Fibroblast of skin of right biceps (primary cell): Measurements from ENCODE around the gene PRDX5.

ENCODE experiments used
- DNase-seq: peaks from one replicate; pipeline ENCODE4 v3.0.0-alpha.2; 2013

The PRDX5 gene

DNA sequence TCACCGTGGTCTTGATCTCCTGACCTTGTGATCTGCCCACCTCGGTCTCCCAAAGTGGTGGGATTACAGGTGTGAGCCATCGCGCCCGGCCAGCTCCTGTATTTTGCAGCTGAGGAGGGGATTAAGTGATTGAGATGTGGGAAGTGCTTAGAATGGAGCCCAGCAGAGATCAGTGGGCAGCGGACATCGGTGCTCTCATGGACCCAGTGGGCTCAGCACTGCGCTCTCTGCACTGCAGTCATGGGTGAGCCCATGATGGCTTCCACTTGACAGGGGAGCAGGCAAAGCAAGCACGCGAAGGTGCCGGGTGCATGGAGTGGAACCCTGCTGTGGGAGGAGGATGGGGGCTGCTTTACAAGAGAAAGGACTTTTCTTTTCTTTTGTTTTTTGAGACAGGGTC is 13.0 kb downstream of the PRDX5 start:
- DNase-seq: no peak

- peak; percentile 83 for DNase-seq
These were observed 13.8 kb downstream of the PRDX5 start for GRCh38 chr11:64331569-64332371.

DNA sequence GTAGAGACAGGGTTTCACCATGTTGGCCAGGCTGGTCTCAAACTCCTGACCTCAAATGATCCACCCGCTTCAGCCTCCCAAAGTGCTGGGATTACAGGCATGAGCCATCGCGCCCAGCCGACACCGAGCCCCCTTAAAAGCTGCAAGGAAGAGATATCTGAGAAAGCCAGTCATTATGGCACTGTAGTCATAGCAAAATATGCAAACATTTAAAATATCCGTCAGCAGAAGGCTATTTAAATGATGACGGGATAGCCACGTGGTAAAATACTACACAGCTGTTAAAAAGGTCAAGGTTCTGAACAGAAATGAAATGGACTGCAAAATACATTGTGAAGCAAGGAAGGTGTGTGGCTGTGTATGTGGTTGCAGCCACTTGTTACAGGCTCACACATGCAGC is 15.6 kb downstream of the PRDX5 start:
- no peak for DNase-seq

- DNase-seq: peak; percentile 97
These were observed 17.1 kb downstream of the PRDX5 start for GRCh38 chr11:64334764-64335735.

DNA sequence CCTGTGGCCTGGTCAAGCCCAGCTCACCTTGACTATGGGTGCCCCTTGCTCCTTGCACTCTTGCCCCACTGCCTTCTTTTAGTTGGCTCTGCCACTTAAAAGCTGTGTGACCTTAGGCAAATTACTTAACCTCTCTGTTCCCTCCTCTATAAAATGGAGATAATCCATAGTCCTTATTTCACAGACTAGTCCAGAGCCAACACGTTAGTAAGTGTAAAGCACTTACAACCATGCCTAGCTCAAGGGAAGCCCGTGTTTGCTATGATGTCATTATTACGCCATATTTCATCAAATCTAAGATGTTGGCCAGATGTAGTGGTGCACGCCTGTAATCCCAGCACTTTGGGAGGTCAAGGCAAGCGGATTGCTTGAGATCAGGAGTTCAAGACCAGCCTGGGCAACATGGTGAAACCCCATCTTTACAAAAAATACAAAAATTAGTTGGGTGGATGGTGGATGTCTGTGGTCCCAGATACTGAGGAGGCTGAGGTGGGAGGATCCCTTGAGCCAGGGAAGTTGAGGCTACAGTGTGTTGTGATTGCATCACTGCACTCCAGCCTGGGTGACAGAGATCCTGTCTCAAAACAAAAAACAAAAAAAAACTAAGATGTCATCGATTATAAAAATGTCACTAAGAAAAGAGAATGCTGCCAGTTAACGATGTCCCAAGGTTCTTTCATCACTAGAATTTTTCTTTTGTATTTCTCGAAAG is 19.8 kb downstream of the PRDX5 start:
- no peak for DNase-seq

- no peak for DNase-seq
These were observed 20.8 kb downstream of the PRDX5 start for GRCh38 chr11:64338716-64339115.

- DNase-seq: no peak
These were observed 21.4 kb downstream of the PRDX5 start for GRCh38 chr11:64339286-64339685.

DNA sequence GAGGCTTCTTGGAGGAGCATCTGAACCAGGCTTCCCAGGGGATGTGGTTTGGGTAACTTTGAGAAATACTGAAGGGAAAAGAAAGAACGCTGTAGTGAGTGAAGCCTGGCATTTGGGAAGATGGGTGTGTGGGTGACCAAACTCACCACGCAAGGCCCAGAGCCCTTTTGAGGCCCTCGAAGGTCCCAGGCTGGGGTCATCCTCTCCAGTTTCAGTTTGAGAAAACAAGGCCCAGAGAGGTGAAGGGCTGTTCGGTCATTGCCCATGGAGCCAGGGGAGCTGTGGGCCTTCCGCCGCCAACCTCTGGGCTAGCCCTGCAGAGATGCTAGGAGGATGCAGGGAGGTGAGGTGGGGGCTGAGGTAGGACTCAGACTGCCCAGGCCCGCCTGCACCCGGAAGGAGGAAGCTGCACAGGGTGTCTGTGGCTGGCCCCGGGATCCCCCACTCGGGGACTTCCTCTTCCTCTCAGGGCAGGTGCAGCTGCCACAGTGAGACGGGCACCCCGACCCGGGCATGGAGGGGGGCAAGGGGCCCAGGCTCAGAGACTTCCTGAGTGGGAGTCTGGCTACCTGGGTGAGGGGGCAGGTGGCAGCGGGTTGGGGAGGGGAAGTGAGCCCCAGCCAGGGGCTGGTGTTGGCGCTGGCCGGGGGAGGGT is 22.0 kb downstream of the PRDX5 start, which contains the start of gene CCDC88B:
Gene CCDC88B, plus strand, starts transcription at position 451 of the 655 bp plus-strand sequence. Its CDS starts 63 bp downstream, at position 514.
- no peak for DNase-seq

DNA sequence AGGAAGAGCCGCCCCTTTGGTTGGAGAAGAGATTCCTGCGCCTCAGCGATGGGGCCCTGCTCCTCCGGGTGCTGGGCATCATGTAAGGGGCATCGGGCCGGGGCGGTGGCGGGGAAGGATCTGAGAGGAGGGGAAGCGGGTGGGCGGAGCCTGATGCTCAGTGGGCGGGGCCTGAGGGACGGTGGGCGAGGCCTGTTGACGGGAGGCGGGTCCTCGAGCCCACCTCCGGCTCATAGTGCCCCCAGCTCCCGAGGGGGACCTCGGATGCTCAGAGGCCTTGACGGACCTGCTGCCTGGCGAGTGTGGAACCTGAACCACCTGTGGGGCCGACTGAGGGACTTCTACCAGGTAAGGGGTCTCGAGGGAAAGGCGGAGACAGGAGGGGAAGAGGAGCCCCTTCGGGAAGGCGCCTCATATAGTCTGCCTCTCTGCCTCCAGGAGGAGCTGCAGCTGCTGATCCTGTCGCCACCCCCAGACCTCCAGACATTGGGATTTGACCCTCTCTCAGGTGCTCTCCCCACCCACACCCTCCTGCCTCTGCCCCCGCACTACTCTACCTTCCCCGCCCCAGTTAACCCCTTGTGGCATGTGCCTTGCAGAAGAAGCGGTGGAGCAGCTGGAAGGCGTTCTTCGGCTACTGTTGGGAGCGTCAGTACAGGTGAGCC is 22.9 kb downstream of the PRDX5 start:
- no peak for DNase-seq

DNA sequence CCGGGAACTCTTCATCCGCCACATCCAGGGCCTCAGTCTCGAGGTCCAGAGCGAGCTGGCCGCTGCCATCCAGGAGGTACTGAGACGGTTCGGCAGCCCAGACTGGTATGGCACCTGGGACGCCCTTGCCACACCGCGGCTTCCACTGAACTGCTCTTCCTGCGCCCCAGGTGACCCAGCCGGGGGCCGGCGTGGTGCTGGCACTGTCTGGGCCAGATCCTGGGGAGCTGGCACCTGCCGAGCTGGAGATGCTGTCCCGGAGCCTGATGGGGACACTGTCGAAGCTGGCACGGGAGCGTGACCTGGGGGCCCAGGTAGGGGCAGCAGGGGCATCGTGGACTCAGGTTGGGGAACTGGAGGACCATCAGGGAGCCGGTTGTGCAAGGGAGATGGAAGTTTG is 23.5 kb downstream of the PRDX5 start:
- DNase-seq: no peak

DNA sequence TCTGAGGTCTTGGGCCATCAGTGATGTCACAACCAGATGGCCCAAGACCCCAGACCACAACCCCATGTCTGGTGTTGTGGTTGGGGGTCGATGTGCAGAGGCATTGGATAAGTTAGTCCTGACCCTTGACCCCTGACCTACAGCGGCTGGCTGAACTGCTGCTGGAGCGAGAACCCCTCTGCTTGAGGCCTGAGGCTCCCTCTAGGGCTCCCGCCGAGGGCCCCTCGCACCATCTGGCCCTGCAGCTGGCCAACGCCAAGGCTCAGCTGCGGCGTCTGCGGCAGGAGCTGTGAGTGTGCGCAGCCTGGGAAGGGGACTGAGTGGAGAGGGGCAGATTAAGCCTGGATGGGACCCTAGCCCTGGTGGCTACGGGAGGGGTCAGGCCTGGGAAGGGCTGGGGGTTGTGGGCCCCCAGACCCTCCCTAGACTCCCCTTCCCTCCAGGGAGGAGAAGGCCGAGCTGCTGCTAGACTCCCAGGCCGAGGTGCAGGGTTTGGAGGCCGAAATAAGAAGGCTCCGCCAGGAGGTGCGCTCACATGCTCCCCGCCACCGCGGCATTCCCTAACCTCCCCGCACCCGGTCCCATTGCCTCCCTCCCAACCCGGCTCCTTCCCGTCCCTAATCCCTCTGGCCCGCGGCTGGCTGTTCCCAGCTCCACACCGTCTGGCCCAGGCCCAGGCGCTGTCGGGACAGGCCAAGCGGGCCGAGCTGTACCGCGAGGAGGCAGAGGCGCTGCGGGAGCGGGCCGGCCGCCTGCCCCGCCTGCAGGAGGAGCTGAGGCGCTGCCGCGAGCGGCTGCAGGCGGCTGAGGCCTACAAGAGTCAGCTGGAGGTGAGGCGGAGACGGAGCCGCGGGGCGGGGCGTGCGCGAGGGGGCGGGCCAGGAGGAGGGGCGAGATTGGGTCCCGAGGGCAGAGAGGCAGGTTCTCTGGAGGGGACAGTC is 24.2 kb downstream of the PRDX5 start:
- peak; percentile 87 for DNase-seq

- DNase-seq: no peak
These were observed 25.2 kb downstream of the PRDX5 start for GRCh38 chr11:64342869-64343745.

DNA sequence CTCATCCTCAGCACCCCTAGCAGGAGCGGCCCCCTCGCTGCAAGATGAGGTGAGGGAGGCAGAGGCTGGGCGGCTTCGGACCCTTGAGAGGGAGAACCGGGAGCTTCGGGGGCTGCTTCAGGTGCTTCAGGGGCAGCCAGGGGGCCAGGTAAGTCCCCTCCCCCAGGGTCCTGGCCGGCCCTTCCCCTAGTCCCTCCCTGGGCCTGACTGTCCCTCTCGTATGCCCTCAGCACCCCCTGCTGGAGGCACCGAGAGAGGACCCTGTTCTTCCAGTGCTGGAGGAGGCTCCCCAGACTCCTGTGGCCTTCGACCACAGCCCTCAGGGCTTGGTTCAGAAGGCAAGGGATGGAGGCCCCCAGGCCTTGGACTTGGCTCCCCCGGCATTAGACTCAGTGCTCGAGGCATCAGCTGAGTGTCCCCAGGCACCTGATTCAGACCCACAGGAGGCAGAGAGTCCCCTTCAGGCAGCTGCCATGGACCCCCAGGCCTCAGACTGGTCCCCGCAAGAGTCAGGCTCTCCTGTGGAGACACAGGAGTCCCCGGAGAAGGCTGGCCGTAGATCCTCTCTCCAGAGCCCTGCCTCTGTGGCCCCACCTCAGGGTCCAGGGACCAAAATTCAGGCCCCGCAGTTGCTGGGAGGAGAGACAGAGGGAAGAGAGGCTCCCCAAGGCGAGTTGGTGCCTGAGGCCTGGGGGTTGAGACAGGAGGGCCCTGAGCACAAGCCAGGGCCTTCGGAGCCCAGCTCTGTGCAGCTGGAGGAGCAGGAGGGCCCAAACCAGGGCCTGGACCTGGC is 26.0 kb downstream of the PRDX5 start:
- DNase-seq: no peak

DNA sequence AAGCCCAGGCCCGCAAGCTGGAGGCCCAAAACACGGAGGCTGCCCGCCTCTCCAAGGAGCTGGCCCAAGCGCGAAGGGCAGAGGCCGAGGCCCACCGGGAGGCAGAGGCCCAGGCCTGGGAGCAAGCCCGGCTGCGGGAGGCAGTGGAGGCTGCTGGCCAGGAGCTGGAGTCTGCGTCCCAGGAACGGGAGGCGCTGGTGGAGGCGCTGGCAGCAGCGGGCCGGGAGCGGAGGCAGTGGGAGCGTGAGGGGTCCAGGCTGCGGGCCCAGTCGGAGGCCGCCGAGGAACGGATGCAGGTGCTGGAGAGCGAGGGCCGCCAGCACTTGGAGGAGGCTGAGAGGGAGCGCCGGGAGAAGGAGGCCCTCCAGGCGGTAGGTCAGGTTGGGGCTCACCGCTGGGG is 26.9 kb downstream of the PRDX5 start:
- no peak for DNase-seq

GRCh38 chr11:64347193-64347867 is 29.4 kb downstream of the PRDX5 start:
- DNase-seq: no peak

GRCh38 chr11:64348383-64349024 is 30.6 kb downstream of the PRDX5 start:
- no peak for DNase-seq

DNA sequence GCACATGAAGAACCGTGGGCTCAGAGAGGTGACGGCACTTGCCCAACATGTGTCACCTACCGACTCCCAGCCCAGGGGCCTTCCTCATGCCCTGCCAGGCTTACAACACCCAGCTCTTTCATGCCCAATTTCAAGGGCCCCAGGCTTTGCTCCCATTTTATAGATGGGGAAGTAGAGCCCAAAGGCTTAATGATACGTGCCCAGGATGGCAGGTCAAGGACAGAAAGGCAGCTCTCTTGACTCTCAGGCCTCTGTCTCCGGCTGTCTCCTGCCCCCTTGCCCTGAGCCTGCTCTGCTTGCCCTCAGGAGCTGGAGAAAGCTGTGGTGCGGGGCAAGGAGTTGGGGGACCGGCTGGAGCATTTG is 31.1 kb downstream of the PRDX5 start:
- DNase-seq: no peak

- DNase-seq: no peak
These were observed 31.5 kb downstream of the PRDX5 start for GRCh38 chr11:64349404-64349803.
